ENCODE data around the gene RNASEH2A.

RNASEH2A gene

GRCh38 chr19:12806242-12807081 lies at the start of gene RNASEH2A:
RNASEH2A (plus strand) TSS chr19:12806584; CDS start chr19:12806674, 90 bp downstream.
- DNase-seq = peak; percentile 90

- peak; percentile 67 for DNase-seq
Measured at GRCh38 chr19:12757544-12758274, 48.7 kb upstream of the RNASEH2A start.

GRCh38 chr19:12759686-12760085 lies 46.7 kb upstream of the RNASEH2A start:
- DNase-seq = no peak

- DNase-seq = no peak
Measured at GRCh38 chr19:12763100-12763499, 43.3 kb upstream of the RNASEH2A start.

- no peak for DNase-seq
Measured at GRCh38 chr19:12764698-12765097, 41.7 kb upstream of the RNASEH2A start.

- DNase-seq = no peak
Measured at GRCh38 chr19:12766051-12766521, 40.3 kb upstream of the RNASEH2A start.

- DNase-seq = no peak
Measured at GRCh38 chr19:12767150-12767549, 39.2 kb upstream of the RNASEH2A start.

- DNase-seq = no peak
Measured at GRCh38 chr19:12767666-12768065, 38.7 kb upstream of the RNASEH2A start.

- DNase-seq = peak; percentile 70
Measured at GRCh38 chr19:12769689-12770088, 36.7 kb upstream of the RNASEH2A start.

GRCh38 chr19:12770922-12771321 lies 35.5 kb upstream of the RNASEH2A start:
- DNase-seq = no peak

- DNase-seq = no peak
Measured at GRCh38 chr19:12772323-12772722, 34.1 kb upstream of the RNASEH2A start.

GRCh38 chr19:12773571-12773970 lies 32.8 kb upstream of the RNASEH2A start:
- no peak for DNase-seq

- peak; percentile 40 for DNase-seq
Measured at GRCh38 chr19:12774588-12775555, 31.5 kb upstream of the RNASEH2A start, which contains the start of gene HOOK2. HOOK2 (minus strand) TSS chr19:12775552; CDS start chr19:12775449, 103 bp downstream.

- peak; percentile 83 for DNase-seq
Measured at GRCh38 chr19:12777217-12778016, 29.0 kb upstream of the RNASEH2A start.

GRCh38 chr19:12778017-12778904 lies 28.1 kb upstream of the RNASEH2A start:
- peak; percentile 48 for DNase-seq

GRCh38 chr19:12778905-12779161 lies 27.6 kb upstream of the RNASEH2A start:
- DNase-seq = no peak

GRCh38 chr19:12779162-12779993 lies 27.0 kb upstream of the RNASEH2A start:
- DNase-seq = no peak

- DNase-seq = no peak
Measured at GRCh38 chr19:12782174-12782423, 24.3 kb upstream of the RNASEH2A start.

GRCh38 chr19:12782424-12783290 lies 23.7 kb upstream of the RNASEH2A start:
- peak; percentile 89 for DNase-seq
